HG03108 (cell line): Measurements from ENCODE around the gene COX5A.
A peak's percentile ranks its signal among the peaks of the same experiment; 100 is the strongest.
"Not testable (repeated sequence)": the region's sequence is repeated elsewhere in the genome, so short reads cannot be mapped to it uniquely, and the experiment has no call there.

Experiments
- ATAC-seq: cut with Tn5 transposase; IDR thresholded peaks from one replicate; pipeline ENCODE4 v1.9.1; 2021; ENCODE audit warnings: moderate library complexity; ENCODE audit not compliant: unreplicated experiment

Gene COX5A

DNA sequence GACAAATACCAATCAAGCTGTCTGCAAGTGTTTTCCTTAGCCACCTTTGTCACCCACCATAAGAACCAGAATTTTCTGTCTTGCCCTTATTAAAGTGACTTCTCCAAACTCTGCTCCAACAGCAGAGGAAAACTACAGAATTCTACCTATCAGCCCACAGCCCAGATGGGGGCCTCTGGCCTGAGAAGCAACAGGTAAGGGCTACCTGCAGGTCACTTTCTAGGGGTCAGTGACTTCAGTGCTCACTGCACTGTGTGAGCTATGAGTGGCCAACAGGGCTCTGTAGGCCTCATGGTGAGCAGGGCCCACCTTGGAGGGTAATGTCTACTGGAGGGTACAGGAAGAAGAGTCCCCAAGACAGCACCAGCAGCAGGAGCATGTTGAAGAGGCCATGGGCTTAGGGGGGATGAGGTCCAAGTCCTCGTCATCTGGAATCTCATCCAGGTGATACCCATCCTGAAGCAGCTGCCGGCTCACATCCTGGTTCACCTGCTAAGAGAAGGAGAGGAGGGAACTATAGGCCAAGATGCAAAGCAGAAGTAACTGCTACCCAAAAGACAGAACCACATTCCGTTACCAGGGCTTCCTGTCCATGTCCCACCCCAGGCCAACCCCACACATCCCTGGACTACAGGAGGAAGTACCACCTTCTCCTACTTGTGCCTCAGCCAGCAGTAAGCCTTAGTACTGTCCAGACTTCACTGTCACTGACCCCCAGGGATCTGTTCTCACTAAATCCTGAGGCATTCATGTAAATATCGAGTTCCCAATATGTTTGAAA, 35.4 kb downstream of the COX5A start:
- no peak for ATAC-seq

DNA sequence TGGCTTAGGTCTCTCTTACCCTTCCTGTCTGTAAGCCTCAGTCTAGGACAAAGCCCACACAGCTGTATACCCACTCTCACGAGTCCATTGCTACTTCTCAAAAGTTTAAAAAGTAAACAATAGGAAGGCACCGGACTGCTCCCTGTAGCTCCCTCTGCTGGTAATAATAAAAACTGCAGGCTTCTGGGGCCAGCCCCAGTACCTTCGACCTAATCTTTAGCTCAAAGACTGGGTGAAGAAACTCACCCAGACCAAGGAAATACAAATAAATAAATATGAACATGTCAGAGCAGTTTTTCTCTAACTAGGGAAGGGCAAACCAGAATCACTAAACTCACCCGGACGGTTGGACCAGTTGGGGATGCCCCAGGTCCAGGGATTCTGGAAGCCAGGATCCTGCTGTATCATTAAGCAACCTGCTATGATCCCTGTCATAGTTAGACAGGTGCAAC, 36.2 kb downstream of the COX5A start:
- no peak for ATAC-seq

DNA sequence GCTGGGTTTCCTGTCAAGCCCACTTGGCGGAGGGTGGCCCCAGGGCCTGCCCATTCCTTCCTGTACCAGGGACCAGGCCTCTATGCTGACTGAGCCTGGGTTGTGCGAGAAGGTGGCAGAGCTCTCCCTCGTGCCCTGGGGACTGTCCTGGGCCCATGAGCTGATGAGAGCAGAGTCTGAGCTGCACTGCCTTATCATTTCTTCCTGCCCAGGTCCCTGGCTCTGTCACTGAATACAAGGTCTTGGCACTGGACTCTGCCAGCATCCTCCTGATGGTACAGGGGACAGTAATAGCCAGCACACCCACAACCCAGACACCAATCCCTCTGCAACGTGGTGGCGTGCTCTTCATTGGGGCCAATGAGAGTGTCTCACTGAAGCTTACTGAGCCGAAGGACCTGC, 40.6 kb downstream of the COX5A start:
- ATAC-seq, result no peak

DNA sequence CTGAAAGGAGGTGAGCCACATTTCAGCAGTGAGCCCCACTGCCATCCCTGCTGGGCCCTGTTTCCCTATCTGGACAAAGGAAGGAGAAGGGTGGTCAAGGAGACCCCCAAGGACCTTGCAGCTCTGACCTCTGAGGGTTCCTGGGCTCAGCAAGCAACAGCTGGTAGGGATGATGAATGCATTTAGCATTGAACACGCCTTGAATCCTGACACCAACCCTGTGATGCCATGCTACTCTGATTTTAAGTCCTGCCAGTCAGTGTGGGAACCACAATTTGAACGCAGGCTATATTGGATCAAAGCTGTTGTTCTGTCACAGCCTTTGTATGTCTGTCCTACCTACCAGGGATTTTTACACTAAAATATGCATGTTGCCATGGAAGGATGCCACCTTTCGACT, 41.6 kb downstream of the COX5A start:
- no peak for ATAC-seq

DNA sequence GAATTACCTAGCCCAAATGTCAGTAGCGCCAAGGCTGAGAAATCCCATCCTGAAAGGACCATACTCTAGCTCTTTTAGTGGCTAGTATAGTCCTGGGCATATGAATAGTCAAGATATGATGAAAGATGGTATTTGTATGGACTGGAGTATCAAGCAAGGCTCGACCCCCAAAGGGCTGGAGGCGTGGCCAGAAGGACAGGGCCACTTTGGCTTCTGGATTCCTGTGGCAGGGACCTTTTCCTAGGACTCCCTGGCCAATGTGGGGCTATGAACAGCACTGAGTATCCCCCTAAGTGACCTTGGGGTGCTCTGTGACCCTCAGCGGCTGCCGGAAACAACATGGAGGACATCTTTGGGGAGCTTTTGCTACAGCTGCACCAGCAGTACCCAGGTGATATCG, 42.0 kb downstream of the COX5A start:
- ATAC-seq, result no peak

DNA sequence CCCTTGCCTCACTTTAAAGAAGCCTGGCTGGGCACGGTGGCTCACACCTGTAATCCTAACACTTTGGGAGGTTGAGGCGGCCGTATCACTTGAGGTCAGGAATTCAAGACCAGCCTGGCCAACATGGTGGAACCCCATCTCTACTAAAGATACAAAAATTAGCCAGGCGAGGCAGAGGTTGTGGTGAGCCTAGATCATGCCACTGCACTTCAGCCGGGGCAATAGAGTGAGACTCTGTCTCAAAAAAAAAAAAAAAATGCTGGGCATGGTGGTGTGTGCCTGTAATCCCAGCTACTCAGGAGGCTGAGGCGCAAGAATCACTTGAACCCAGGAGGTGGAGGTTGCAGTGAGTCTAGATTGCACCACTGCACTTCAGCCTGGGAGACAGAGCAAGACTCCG, 43.5 kb downstream of the COX5A start:
- ATAC-seq, result not testable (repeated sequence)

DNA sequence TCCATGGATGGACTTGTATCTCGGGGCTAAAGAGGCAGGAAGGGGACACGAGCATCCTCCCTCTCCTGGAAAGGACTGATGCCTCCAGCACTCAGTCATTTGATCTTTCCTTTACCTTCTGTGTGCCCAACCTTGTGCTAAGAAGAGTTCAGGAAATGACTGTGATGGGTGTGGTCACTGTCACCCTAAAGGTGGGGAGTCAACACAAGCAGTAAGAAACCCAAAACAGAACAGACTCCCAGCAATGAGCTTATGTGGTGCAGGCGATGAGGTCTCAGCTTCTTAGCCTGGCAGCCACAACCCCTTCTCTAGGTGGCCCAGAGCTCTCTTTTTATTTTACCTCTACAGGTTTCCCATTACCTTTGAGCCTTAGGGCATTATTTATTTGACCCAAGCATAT, 44.2 kb downstream of the COX5A start:
- no peak for ATAC-seq

DNA sequence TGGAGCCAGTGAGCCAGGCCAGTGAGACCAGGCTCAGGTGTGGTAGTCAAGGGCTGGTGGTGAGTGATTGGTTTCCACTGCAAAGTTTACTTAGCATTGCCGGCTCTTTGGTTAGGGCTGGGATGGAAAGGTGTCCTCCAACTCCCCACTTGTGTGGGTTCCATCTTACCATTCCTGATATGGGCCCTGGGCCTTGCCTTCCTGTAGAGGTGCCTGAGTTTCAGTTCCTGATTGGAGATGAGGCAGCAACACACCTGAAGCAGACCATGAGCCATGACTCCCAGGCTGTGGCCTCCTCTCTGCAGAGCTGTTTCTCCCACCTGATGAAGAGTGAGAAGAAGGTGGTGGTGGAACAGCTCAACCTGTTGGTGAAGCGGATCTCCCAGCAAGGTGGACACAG, 44.9 kb downstream of the COX5A start:
- ATAC-seq, result no peak

DNA sequence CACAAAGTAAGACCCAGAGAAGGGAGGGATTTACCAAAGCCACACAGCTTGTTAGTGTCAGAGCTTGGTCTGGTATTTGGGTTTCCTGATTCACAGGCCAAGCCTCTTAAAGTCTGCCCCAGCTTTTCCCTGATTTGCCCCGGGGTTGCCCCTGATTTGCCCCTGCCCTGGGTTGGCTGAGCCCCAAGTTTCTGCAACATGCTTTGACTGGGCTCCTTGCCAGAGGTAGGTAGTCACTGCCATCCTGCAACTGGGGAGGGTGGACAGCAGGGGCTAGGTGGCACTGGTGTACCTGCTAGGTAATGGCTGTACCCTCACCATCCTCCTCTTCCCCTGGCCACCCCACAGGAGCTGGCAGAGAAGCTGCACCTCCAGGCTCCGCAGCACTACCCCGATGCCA, 45.6 kb downstream of the COX5A start:
- no peak for ATAC-seq

DNA sequence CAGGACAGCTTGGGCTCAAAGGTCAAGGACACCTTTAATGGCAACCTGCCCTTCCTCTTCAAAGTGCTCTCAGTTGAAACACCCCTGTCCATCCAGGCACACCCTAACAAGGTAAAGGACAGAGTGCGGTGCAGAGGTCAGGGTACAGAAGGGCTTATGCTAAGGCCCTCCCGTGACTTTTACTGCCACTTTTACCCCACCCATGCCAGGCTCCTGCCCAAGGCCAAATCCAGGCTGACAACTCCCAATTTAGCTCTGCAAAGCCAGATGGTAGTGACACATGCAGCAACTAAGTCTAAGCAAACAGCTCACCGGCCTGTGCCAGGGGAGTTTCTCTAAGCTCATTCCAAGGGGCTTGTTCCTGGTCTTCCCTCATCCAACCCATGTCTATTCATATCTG, 46.4 kb downstream of the COX5A start:
- ATAC-seq, result no peak

DNA sequence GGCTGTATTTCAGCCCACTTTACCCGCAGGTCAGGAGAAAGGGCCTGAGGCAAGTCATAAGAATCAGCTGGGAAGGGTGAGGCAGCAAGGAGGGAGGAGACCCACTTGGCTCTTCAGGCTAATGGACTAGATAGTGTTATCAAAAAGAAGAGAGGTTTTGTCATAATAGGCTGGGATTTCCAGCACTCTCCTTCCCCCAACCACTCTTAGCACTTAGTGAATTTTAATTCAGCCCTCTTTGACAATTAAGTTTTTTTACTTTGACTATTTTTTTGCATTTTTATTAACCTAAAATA, 47.3 kb downstream of the COX5A start:
- no peak for ATAC-seq

DNA sequence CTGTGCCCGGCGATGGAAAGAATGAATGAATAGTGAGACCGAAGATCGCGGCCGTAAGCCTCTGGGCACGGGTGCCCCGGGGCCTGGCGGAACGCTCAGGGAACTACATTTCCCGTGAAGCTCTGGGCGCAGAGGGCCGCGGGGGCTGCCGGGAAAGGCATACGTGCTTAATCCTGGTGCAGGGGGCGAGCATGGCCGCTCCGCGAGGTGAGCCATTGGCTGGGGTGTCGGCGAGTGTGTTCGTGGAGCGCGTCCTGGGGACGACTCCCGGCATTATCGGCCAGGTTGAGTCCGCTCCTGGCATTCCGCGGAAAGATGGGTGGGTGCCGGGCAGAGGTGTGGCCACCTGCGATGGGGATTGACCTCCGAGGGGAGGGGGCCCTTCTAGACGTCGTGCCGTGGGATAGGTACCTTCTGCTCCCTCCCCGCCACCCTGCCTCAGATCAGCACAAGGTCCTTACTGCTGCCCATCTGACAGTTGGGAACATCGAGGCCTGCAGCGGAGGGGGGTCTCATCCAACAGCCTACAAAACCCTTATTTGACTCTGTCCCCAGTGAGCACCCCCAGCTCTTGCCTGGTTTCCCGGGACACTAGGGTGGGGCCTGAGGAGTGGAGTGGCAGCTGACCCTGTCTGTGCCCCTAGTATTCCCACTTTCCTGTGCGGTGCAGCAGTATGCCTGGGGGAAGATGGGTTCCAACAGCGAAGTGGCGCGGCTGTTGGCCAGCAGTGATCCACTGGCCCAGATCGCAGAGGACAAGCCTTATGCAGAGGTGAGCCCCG, 47.8 kb downstream of the COX5A start, which contains the start of gene MPI:
TSS of gene MPI (plus strand) at position 160 of the 782 bp plus-strand sequence. CDS start at position 192, 32 bp downstream.
- ATAC-seq, result peak; percentile 90

DNA sequence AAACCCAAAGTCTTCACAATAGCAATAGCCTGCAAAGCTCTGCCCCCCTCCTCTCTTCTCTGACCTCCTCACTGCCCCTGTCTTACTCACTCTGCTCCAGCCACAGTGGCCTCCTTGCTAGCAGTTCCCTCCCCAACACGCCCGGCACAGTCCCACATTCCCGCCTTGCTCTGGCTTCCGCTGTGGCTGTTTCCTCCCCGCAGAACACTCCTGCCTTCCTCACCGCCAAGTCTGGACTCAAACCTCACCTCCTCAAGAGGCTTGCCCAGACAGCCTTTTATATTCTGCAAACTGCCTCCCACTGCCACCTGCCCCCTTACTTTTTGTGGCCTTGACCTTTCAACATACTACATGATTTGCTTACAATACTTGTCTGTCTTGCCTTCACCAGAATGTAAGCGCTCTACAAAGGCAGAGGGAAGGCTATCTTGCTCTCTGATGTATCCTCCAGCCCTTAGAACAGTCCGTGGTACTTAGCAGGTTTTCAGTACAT, 48.4 kb downstream of the COX5A start:
- peak; percentile 22 for ATAC-seq

DNA sequence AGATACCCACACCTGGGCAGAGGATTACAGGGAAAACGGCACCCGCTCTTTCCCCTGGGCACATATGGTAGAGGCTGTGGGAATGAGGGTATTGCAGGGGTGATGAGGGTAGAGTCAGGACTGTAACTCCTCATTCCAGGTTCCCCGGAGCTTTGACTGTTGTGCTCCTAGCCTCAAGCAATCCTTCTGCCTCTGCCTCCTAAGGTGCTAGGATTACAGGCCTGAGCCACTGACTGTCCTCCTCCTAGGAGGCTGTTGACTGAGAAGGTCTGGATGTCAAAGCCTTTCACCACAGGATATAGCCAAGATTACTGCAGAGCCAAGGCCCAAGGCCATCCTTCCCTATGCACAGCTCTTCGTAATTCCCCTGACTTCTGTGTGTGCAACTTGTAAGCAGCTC, 49.2 kb downstream of the COX5A start:
- ATAC-seq, result no peak

DNA sequence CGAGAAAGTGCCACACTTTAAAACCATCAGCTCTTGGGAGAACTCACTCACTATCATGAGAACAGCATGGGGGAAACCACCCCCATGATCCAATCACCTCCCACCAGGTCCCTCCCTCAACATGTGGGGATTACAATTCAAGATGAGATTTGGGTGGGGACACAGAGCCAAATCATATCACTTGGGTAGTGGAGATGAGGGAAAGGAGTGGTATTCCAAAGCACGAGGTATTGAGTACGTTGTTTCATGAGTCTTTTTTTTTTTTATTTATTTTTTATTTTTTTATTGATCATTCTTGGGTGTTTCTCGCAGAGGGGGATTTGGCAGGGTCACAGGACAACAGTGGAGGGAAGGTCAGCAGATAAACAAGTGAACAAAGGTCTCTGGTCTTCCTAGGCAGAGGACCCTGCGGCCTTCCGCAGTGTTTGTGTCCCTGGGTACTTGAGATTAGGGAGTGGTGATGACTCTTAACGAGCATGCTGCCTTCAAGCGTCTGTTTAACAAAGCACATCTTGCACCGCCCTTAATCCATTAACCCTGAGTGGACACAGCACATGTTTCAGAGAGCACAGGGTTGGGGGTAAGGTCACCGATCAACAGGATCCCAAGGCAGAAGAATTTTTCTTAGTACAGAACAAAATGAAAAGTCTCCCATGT, 50.2 kb downstream of the COX5A start:
- not testable (repeated sequence) for ATAC-seq

DNA sequence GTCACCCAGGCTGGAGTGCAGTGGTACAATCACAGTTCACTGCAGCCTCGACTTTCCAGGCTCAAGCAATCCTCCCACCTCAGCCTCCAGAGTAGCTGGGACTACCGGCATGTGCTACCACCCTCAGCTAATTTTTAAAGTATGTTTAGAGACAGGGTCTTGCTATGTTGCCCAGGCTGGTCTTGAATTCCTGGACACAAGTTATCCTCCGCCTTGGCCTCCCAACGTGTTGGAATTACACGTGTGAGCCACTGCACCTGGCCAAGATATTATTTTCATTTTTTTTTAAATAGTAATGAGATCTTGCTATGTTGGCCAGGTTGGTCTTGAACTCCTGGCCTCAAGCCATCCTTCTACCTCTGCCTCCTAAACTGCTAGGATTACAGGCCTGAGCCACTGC, 52.4 kb downstream of the COX5A start:
- no peak for ATAC-seq

DNA sequence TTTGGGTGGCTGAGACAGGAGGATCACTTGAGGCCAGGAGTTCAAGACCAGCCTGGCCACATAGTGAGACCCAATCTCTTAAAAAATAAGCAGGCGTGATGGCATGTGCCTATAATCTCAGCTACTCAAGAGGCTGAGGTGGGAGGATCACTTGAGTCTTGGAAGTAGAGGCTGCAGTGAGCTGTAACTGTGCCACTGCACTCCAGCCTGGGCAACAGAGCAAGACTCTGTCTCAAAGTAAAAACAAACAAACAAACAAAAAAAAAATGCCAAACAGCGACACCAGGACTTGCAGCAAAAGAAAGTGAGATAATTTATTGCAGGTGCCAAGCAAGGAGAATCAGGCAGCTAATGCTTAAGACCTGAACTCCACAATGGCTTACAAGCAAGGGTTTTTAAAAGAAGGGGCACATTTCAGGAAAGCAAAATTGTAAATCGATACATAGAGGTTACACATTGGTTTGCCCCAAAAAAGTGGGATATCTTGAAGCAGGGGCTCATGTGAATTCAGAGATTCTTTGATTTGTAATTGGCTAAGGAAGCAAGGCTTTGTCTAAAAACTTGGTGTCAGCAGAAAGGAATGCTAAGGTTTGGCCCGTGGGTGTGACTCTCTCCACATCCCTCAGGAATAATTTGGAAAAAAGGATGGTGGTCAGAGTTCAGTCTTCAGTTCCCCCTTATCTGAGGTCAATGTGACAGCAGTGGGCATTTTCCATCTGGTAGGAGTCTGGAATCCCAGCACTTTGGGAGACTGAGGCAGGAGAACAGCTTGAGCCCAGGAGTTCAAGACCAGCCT, 53.2 kb downstream of the COX5A start:
- no peak for ATAC-seq

DNA sequence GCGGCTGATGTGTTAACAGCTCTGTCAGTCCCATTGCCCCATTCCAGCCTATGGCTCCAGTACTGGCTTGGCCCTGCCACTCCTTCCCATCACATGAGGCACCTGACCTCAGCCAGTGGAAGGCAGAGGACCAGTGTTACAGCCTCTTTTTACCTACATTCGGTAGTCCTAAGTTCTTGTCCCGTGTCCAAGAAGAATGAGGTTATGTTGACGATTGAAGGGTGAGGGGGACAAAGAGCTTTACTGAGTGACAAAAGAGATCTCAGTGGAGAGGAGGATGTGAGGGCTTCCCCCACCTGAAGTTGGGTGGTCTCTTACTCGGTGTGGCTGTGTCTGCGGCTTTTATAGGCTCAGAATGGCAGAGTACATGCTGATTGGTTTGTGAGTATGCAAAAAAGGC, 55.3 kb downstream of the COX5A start:
- ATAC-seq, result no peak

DNA sequence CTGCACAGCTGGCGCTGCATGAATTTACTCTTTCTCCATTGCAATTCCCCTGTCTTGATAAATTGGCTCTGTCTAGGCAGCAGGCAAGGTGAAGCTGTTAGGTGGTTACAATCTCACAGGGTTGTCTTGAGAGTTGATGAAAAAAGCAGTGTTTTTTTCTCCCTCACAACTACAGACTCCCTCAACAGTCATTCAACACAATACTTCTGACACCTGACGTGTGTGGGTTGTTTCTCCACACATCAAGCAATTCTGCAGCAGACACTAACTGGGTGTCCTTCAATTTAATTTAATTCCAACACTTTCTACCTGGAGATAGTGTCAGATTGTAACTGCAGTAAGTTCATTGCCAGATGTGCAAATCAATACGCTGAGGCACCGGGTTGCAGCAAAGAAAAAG, 59.6 kb downstream of the COX5A start:
- ATAC-seq, result no peak

DNA sequence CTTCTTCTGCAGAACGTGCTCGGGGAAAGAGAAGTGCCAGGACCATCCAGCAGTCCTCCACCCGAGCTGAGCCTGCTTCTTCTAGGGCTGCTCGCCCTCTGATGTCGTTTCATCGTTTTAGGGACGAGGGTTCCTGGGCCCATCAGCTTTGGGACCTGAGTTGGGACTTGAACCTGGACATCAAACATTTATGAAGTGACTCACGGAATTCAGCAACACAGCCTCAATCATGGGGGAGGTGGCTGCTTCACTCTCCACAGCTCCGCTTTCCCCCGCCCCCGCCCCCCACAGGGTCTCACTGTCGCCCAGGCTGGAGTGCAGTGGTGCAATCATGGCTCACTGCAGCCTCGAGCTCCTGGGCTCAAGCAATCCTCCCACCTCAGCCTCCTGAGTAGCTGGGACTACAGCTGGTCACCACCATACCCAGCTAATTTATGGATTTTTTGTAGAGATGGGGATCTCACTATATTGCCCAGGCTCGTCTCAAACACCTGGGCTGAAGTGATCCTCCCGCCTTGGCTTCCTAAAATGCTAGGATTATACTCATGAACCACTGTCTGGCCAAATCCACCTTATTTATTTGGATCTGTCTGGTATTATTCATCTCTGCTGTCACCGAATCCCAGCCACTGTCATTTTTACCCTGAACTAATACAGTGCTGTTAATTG, 64.0 kb downstream of the COX5A start:
- ATAC-seq, result no peak
